ENCODE data around the gene AAGAB.
"Not testable (repeated sequence)": the region's sequence is repeated elsewhere in the genome, so short reads cannot be mapped to it uniquely, and the experiment has no call there.

Gene AAGAB

DNA sequence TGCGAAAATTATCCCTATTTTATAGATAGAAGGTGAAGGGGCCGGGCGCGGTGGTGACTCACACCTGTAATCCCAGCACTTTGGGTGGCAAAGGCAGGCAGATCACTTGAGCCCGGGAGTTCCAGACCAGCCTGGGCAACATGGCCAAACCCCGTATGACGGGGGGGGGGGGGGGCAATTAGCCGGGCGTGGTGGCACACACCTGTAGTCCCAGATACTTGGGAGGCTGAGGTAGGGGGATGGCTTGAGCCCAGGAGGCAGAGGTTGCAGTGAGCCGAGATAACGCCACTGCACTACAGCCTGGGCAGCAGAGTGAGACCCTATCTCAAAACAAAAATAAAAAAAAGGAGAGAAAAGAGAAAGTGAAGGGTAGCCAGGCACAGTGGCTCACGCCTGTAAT, 1.4 kb downstream of the AAGAB start:
- no peak for DNase-seq (ENCODE audit: low spot score)

DNA sequence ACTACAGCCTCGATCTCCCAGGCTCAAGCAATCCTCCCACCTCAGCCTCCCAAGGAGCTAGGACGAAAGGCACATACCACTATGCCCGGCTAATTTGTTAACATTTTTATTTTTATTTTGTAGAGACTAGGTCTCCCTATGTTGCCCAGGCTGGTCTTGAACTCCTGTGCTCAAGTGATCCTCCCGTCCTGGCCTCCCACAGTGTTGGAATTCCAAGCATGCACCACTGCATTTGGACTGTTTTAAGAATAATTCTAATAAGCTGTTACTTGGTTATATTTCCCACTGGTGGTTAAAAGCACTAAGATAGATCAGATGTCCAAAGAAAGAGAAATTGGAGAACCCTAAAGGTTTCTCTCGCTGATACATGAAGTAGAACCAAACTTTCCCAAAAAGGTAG, 3.1 kb downstream of the AAGAB start:
- no peak for DNase-seq (ENCODE audit: low spot score)

DNA sequence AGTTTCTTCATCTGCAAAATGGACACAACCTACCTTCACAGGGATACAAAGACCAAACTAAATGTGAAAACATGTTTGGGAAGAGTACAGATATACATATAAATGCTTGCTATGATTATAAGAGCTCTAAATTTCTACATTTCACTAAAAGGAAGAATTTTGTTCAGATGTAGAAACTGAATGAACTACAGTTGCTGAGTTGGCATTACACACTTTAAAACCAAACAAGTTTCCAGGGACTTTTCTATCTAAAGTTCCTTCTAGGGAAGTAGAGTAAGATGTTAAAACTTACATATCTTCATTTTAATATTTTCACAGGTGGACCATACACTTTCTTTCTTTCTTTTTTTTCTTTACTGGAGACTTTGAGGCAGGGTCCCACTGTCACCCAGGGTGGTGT, 4.6 kb downstream of the AAGAB start:
- DNase-seq (ENCODE audit: low spot score) = no peak

DNA sequence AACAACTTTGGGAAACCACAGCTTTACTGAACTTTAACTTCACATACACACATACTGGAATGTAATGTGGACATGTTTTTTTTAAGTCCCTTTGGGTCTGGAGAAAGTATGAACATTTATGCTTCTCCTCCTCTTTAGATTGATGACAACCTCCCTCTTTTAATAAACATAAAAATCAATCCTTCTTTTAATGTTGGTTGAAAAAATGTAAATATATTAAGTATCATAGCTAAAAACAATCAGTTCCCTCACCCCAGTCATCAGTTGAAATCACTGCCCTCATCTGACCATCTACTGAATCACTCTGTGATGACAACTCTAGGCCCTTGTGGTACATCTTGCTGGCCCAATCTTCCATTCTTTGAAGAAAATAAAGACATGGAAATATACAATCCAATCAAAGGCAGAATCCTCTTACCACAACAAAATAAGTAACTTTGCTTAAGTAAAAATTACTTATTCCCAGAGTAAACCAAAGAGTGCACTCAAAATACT, 6.4 kb downstream of the AAGAB start:
- DNase-seq (ENCODE audit: low spot score) = no peak

DNA sequence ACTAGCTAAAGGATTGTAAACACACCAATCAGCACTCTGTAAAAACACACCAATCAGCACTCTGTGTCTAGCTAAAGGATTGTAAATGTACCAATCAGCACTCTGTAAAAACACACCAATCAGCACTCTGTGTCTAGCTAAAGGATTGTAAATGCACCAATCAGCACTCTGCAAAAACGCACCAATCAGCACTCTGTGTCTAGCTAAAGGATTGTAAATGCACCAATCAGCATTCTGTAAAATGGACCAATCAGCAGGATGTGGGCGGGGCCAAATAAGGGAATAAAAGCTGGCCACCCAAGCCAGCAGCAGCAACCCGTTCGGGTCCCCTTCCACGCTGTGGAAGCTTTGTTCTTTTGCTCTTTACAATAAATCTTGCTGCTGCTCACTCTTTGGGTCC, 7.9 kb downstream of the AAGAB start:
- not testable (repeated sequence) for DNase-seq (ENCODE audit: low spot score)

DNA sequence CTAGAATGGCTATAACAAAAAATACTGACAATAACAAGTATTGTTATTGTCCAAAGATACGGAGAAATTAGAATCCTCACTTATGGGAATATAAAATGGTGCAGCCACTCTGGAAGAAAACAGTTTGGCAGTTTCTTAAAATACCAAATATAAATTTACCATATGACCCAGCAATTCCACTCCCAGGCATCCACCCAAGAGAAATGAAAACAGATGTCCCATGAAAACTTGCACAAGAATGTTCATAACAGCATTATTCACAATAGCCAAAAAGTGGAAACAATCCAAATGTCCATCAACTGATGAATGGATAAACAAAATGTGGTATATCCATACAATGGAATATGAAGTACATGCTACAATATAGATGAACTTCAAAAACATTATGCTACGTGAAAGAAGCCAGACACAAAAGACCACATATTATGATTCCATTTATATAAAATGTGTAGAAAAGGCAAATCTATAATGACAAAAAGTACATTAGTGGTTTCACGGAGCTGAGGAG, 9.4 kb downstream of the AAGAB start:
- no peak for DNase-seq (ENCODE audit: low spot score)

DNA sequence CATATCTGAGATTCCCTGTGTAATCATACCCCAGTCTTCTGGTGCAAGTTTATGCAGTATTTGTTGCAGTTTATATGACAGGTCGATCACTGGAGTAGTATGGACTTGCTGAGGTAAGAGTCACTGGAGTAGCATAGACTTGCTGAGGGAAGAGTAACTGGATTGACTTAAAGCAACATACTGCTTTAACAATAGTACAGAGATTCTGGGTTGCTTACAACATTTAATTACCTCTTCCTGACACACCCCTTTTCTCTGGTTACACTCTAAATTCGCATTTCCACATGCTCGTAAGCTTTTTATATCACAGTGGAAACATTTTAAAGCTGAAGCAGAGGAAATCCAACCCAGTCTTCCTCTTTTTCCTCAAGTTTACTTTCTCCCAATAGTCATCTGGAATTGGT, 11.8 kb downstream of the AAGAB start:
- peak; percentile 43 for DNase-seq (ENCODE audit: low spot score)

DNA sequence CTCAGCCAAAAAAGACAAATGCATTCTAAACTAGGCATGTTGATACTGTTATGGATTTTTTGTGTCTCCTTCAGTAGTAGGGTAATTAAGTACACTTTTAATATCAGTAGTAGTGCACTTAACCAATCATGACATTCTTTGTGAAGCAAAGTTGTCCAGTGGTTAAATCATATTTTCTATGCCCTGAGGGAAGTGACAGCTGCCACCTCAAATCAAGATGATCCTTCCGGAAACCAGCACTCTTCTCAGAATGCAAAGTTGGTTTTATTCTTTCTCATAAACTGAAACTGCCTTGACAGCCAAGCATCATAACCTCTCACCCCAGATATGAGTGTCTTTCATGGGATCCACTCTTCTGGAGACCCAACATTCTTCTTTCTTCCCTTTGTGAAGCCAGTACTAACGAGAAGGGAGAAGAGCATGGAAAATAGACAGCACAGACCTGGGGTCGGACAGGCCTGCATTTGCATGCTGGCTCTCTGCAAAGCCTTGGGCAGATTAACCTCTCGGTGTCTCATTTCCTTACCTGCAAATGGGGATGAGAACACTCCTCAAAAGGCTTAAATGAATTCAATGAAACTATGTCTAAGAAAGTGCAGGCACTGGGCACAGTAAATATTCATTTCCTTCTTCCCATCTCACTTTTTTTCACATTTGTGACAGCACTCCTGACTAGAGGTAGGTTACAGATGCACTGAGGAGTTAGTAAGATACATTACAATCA, 13.2 kb downstream of the AAGAB start:
- no peak for DNase-seq (ENCODE audit: low spot score)

DNA sequence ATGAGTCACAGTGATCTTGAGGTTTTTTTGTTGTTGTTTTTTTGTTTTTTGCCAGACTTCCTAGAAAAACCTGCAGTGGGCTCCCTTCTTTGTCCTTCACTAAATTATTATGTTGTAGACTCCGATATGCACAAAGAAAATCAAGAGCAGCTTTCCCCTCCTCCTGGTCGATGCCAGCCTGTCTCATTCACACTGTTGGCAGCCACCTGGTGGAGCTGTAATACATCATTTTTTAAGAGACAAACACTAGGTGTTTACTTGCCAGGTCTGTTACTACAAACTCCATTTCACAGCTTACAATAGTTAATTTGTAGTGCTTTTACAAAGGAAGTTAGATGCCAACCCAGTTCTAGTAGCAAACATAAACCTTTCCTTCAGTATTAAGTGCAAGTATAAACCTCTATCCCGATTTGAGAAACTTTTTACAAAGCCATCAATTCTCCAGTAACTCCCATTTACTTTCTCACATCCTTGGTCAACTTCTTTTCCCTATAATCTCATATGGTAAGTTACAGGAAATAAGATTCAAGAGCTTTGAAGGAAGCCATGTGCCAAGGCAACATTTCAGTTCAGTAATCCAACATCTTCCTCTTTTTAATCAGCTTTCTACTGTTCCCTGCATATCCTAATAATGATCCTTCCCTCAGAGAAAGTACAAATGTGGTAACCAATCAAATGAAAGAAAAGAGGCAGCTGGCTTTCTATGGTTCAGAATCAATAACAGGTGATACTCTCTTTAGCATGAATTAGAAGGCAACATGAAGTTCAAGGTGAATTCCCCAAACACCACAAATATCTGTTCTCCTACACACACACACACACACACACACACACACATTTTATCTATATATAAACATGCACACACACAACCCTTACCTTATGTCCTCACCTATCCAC, 14.0 kb downstream of the AAGAB start:
- no peak for DNase-seq (ENCODE audit: low spot score)

DNA sequence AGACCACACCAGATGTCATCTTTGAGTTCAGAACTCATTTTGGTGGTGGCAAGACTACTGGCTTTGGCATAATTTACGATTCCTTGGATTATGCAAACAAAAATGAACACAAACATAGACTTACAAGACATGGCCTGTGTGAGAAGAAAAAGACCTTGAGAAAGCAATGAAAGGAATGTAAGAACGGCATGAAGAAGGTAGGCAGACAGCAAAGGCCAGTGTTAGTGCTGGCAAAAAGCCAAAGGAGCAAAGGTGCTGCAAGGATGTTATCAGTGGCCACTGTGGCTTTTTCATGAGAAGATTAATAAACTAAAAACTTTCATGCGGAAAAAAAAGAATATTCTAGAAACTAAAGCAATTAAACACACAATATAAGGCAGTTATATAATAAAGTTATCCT, 21.9 kb downstream of the AAGAB start:
- DNase-seq (ENCODE audit: low spot score) = no peak

DNA sequence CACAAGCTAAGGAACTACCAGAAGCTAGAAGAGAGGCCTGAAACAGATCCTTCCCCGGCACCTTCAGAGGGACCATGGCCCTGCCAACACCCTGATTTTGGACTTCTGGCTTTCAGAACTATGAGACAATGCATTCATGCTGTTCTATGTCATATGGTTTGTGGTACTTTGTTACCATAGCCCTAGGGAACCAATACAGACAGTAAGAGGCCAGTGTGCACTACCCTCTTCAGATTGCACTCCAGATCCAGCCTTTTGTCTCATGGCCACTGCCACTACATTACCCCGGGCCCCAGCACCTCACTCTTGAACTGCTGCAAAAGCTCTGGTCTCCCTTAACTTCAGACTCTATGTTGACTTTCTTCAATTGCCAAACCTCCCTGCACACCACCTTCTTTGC, 24.0 kb downstream of the AAGAB start:
- DNase-seq (ENCODE audit: low spot score) = no peak

DNA sequence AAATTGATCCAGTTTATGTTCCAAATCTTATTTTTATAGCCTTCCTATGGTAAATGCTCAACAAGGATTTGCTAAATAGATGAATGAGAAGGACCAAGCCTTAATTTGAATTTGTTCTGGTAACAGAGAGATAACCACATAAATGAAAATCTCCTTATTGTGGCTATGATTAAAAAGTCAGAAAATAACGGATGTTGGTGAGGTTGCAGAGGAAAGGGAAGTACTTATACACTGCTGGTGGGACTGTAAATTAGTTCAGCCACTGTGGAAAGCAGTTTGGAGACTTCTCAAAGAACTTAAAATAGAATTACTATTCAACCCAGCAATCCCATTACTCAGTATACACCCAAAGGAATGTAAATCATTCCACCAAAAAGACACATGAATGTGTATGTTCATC, 26.2 kb downstream of the AAGAB start:
- DNase-seq (ENCODE audit: low spot score) = no peak

DNA sequence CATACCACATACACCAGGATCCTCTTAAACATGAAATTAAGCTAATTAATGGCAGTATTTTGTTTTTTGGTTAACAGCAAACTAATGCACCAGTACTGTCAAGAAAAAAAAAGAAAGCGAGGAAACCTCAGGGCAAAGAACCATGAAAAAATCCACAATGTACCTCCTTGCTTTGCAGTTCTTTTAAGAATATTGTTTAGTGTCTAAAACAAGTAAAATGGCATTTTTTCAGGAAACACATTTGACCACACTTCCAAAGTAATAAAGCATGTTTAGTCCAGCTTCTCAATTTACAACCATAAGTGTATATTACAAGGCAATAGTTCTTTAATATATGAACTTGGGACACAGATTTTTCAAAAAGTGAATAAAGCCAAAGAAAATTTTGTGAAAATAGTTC, 26.6 kb downstream of the AAGAB start:
- DNase-seq (ENCODE audit: low spot score) = no peak

DNA sequence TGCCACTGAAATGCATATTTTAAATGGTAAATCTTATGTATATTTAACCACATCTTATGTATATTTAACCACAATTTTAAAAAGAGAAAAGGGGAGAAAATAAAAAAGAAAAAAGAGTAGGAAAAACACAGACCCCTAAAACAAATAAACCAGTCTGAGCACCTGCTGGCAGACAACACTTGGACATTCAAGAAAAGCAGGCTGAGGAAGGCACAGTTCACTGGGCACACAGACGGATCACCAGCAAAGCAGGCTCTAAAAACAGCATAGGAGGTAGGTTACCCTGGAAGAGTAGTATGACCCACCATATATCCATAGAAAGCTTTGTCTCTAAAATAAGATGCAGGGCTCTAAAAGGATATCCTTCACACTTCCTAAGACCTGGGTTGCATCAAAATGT, 27.0 kb downstream of the AAGAB start:
- no peak for DNase-seq (ENCODE audit: low spot score)

DNA sequence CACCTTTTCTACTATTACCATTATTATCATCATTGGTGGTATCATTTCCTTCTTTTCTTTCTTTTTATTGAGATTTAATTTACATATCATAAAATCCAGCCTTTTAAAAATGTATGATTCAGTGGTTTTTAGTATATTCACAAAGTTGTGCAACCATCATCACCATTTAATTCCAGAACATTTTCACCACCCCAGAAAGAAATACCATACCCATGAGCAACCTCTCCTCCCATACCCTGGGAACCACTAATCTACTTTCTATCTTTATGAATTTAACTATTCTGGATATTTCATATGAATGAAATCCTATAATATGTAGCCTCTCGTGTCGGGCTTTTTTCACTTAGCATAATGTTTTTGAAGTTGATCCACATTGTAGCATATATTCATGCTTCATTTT, 29.1 kb downstream of the AAGAB start:
- peak; percentile 52 for DNase-seq (ENCODE audit: low spot score)

DNA sequence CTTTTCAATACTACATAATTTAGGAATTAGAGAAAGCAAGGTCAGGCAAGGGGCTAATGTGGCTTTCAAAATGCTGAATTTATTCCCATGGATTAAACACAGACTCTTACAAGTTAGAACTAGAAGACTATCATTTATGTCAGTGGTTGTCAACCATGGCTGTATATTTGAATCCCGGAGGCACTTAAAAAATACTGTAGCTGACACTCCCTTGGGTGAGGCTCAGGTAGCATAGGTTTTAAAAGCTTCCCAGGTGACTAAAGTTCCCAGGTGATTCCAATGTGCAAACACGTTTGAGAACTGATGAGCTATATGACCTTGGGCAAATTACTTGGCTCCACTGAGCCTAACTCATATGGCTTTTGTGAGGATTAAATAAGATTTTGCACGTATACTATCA, 29.6 kb downstream of the AAGAB start:
- DNase-seq (ENCODE audit: low spot score) = no peak

DNA sequence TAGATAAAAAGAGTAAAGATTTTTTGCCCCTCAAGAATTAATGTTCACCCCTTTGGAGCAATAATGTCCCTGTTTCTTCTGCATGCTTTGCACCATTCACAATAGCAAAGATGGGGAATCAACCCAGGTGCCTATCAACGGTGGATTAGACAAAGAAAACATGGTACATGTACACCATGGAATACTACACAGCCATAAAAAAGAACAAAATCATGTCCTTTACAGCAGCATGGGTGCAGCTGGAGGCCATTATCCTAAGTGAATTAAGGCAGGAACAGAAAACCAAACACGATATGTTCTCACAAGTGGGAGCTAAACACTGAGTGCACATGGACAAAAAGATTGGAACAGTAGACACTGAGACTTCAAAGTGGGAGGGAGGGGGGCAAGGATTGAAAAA, 35.2 kb downstream of the AAGAB start:
- DNase-seq (ENCODE audit: low spot score) = no peak

DNA sequence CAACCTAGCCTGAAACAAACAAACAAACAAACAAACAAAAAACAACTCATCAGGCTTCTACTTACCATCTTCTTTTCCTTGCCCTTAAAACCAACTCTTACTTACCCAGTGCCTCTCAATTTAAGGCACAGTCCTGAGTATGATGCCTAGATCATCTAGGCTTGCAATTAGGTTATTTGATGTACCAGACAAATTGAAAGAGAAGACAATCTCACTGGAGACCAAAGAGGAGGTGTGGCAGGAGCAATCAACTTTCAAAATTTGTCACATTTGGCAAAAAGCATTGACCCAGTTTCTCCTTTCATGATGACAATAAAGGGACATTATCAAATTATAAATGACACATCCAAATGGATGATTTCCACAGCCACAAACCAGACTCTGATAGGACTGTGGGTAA, 36.0 kb downstream of the AAGAB start:
- no peak for DNase-seq (ENCODE audit: low spot score)

DNA sequence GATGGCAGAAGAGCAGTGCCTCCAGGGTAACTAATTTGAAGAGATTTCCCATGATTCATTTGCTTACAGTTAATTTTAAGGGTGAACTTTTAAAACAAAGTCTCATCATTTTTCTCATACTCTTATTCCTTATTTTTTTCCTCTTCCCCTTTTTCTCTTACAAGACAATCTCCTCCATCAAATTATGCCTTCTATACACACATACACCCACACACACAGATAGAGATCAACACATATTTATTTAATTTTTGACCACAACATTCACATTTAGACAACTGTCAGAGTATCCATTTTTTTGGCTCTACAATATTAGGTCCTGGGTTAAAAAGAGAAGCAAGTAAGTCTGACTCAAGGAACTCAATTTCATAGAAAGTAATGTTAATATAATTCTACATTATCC, 37.6 kb downstream of the AAGAB start:
- DNase-seq (ENCODE audit: low spot score) = no peak

DNA sequence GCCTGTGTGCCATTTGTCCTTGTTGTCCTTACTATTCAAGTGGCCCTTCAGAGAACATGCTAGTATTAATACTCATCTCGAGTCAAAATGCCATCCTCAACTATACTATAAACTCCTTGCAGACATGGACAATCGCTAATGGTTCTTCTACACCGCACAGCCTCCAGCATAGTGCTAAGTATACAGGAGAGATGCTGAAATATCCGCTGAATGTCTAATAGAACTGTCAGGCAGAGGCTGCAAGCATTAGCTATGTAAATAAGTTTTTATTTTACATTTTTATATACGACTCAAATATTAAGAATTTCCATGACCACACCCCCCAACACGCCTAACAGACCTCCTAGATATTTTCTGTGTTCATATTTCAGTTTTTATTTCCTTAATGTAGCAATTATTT, 39.4 kb downstream of the AAGAB start:
- DNase-seq (ENCODE audit: low spot score) = no peak

DNA sequence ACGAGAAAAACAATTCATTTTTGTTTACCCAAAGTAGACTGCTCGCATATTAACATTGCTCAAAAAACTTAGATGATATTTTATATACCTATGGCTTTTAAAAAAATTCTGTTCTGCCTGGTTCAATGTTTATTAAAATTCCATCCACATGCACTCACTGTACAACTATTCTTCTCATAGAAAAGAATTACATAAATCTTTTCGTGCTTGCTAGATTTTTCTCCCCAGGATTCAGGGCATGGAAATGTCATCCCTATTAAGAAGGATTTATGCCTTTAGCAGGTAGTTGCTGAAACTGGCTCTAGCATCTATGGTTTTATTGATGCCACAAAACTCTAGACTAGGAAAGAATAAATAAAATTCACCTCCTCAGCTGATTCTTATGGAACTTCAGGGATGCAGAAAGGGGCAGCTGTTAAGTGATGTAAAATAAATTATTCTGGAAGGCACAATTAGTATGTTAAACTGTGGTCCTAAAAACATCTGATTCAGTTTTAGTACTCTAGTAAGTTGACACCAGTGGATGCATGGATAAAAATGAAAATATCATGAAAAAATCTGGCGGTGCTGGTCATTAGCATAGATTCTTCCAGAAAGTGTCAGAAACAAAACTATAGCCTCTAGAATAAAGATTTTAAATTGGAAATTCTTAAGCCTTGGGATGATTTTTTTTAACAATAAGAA, 41.6 kb downstream of the AAGAB start:
- no peak for DNase-seq (ENCODE audit: low spot score)

DNA sequence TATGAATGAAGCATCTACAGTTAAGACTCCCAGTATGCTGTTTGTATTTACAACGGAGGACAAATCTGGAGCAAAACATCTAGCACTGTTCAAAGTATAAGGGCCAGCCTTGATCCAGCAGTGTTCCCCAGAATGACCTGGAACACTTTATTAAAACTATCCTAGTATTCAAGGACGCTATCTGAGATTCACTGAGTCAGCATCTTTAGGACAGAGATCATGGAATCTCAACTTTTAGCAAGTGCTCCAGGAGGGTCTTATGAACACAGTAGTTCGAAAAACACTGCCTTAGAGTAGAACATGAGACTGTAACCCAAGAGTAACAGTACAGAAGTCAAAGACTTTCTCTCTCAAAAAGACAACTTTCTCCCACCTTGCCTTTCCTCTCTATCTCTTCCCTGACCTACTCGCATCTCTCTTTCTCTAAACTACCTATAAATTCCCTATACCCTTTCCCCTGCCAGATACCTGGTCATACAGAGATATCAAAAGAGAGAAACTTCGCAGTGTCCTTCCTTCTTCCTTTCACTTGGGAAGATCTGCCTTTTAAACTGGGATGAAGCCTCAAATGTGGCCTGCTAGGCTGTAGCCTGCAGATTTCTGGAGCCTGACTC, 43.8 kb downstream of the AAGAB start:
- no peak for DNase-seq (ENCODE audit: low spot score)

All from AG08395 (cell line).